Body of pancreas (tissue), 4 donors: ENCODE results near the gene ZMPSTE24.

Experiments used
- POLR2A ChIP-seq, 3 donors: fragments of 450-650 bp; IDR thresholded peaks; one replicate each; pipeline ENCODE4 v1.6.1; 2016; ENCODE audit warnings: antibody characterized with exemption in 3 of 3, mild to moderate bottlenecking in 2 of 3
- TF ChIP-seq, protein P1 (sequence below), 7 experiments: fragments of 450-650 bp in 4 of 7; fragments of 200-600 bp in 3 of 7; sonication (generic) in 3 of 7; IDR thresholded peaks; one replicate each; pipeline ENCODE4 v1.5.1; 2016 to 2019; ENCODE audit warnings: antibody characterized with exemption in 7 of 7

DNA sequence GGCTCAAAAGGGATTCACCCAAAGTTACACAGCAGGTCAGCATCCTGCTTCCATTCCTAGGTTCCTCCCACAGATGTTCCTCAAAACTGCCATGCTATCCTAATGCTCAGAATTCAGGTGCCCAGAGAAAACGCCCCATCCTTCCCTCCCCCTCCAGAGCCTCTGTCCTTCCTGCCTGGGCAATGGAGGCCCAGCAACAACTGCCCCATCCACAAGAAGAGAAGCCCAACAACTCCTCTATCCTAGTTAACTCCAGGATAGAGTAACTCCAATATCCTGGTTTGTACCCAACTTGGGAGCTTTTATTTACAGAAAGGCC is 42.2 kb downstream of the ZMPSTE24 start:
- TF ChIP-seq, protein P1, sequence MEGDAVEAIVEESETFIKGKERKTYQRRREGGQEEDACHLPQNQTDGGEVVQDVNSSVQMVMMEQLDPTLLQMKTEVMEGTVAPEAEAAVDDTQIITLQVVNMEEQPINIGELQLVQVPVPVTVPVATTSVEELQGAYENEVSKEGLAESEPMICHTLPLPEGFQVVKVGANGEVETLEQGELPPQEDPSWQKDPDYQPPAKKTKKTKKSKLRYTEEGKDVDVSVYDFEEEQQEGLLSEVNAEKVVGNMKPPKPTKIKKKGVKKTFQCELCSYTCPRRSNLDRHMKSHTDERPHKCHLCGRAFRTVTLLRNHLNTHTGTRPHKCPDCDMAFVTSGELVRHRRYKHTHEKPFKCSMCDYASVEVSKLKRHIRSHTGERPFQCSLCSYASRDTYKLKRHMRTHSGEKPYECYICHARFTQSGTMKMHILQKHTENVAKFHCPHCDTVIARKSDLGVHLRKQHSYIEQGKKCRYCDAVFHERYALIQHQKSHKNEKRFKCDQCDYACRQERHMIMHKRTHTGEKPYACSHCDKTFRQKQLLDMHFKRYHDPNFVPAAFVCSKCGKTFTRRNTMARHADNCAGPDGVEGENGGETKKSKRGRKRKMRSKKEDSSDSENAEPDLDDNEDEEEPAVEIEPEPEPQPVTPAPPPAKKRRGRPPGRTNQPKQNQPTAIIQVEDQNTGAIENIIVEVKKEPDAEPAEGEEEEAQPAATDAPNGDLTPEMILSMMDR (IDR thresholded peaks at IDR 0.05): no peak
- no peak for TF ChIP-seq POLR2A (IDR thresholded peaks at IDR 0.05)
